OCI-LY7 (cell line): ENCODE data around the gene SAXO1. TPM values are rescaled to one million over a fixed set of nuclear protein-coding genes. Genes with fewer than 3 reads are reported as not detected.

Experiments used
- BruUV-seq: library from RNA; stranded (reverse); fragments of 400-500 nt; replicated peaks from 2 replicates; lab custom pipeline; 2021; lab: Mats Ljungman, UMichigan
- CTCF ChIA-PET: fragments of 300-600 bp; sonication (Branson Sonifier 250); formaldehyde crosslinking; loops from one replicate; lab custom pipeline; 2022; ENCODE audit warnings: antibody characterized with exemption; ENCODE audit not compliant: unreplicated experiment; lab: Charles Lee
- POLR2A ChIA-PET: fragments of 300-600 bp; sonication (Branson Sonifier 250); formaldehyde crosslinking; loops from one replicate; lab custom pipeline; 2022; ENCODE audit warnings: antibody characterized with exemption; lab: Charles Lee
- DNase-seq: peaks from one replicate; pipeline ENCODE4 v3.0.0-alpha.2; 2015; ENCODE audit warnings: low spot score
- H2AFZ ChIP-seq: fragments of 200-600 bp; sonication (generic), shearing (Covaris generic); 2 replicates; pipeline ENCODE4 v1.6.1; 2014; ENCODE audit warnings: mild to moderate bottlenecking, antibody characterized with exemption, low read length, moderate library complexity
- H3K27ac ChIP-seq: fragments of 200-600 bp; sonication (generic); 2 replicates; pipeline ENCODE4 v1.5.1; 2014; ENCODE audit warnings: mixed run types, low read depth, mild to moderate bottlenecking, moderate library complexity, low read length, inconsistent platforms; ENCODE audit not compliant: poor library complexity, severe bottlenecking
- H3K36me3 ChIP-seq: fragments of 200-600 bp; sonication (generic); 2 replicates; pipeline ENCODE4 v1.6.1; 2014; ENCODE audit warnings: mild to moderate bottlenecking, antibody characterized with exemption, low read length, moderate library complexity, mixed read lengths; ENCODE audit not compliant: insufficient read depth
- H3K4me1 ChIP-seq: fragments of 200-600 bp; sonication (generic); 2 replicates; pipeline ENCODE4 v1.5.1; 2014; ENCODE audit warnings: mild to moderate bottlenecking, low read length; ENCODE audit not compliant: insufficient read depth, poor library complexity, severe bottlenecking
- H3K4me2 ChIP-seq: fragments of 200-600 bp; sonication (generic); 2 replicates; pipeline ENCODE4 v1.6.1; 2014; ENCODE audit warnings: mild to moderate bottlenecking, low read length
- H3K4me3 ChIP-seq: fragments of 200-600 bp; sonication (generic); 2 replicates; pipeline ENCODE4 v1.5.1; 2014; ENCODE audit warnings: mild to moderate bottlenecking, low read depth, low read length; ENCODE audit not compliant: poor library complexity, severe bottlenecking
- H3K79me2 ChIP-seq: fragments of 200-600 bp; sonication (generic); 2 replicates; pipeline ENCODE4 v1.6.1; 2016; ENCODE audit warnings: low read depth, mild to moderate bottlenecking, low read length, moderate library complexity, mixed read lengths; ENCODE audit not compliant: insufficient read depth
- H3K9me2 ChIP-seq: fragments of 200-600 bp; sonication (generic); 2 replicates; pipeline ENCODE4 v1.6.1; 2016; ENCODE audit warnings: mild to moderate bottlenecking, low read length, mixed read lengths; ENCODE audit not compliant: insufficient read depth
- H3K9me3 ChIP-seq: fragments of 200-600 bp; sonication (generic); 2 replicates; pipeline ENCODE4 v1.6.1; 2014; ENCODE audit warnings: mild to moderate bottlenecking, mixed run types, low read length, mixed read lengths
- H4K20me1 ChIP-seq: fragments of 200-600 bp; sonication (generic); 2 replicates; pipeline ENCODE4 v1.6.1; 2014; ENCODE audit warnings: mild to moderate bottlenecking, antibody characterized with exemption, low read length, moderate library complexity, mixed read lengths; ENCODE audit not compliant: insufficient read depth
- CTCF ChIP-seq: fragments of 200-600 bp; sonication (generic); conservative IDR thresholded peaks from 2 replicates; pipeline ENCODE4 v1.5.1; 2014; ENCODE audit warnings: mild to moderate bottlenecking, antibody characterized with exemption, low read length, moderate library complexity, mixed read lengths
- EZH2phosphoT487 ChIP-seq: fragments of 200-600 bp; sonication (generic); IDR thresholded peaks from 2 replicates; pipeline ENCODE4 v1.6.1; 2018; ENCODE audit warnings: low read depth, borderline replicate concordance, mild to moderate bottlenecking, mixed run types, antibody characterized with exemption, low read length, moderate library complexity, mixed read lengths
- intact Hi-C: fragments of 100-400 bp; cut with micrococcal nuclease; formaldehyde crosslinking; loops from one replicate; pipeline ENCODE4 v1.10.0; 2022; ENCODE audit not compliant: unreplicated experiment
- total RNA-seq, 2 experiments: library from RNA; depleted of rRNA in 1 of 2; stranded (reverse); fragments of >200 nt in 1 of 2; shearing (Covaris generic) in 1 of 2; gene quantifications; 2 replicates each; pipeline ENCODE4 v1.2.3, GENCODE V29; 2014 to 2022

Gene SAXO1
- total RNA-seq, 2 experiments from 2014 or later, result 0.63 TPM; not detected in 1

GRCh38 chr9:18903450-18903849 lies 129.6 kb downstream of the SAXO1 start:
- POLR2A ChIA-PET, result no interaction called here
- H3K79me2 ChIP-seq, result no peaks in the 10 kb centered on the region

DNA sequence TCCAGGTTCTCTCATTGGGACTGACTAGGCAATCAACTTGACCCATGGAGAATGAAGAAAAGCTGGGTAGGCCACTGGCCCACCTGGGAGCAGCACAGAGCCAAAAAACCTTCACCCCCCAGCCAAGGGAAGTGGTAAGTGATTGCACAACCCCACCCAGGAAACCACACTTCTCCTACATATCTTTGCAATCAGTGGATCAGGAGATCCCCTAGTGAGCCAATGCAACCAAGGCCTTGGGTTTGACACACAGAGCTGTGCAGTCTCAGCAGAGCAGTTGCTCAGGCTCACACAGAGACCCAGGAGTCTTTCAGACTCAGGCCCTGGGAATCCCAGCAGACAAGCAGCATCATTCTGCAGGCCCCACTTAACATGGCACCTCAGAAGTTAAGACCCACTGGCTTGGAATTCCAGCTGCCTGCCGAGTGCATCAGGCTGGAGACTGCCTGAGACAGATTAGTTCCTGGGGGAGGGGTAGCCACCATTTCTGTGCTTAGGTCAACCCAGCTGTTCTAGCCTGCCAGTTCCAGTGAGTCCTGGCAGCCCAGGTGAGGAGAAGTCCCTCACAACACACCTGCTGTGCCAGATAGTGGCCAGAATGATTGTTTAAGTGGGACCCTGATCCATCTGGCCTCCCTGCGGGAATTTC lies 136.4 kb downstream of the SAXO1 start:
- no peak for DNase-seq
- intact Hi-C loops, result no loop called here
- H4K20me1 ChIP-seq, result no peaks in the 10 kb centered on the region
- H3K4me2 ChIP-seq, result no peak overlapping the region
- ChIA-PET POLR2A (no interaction called here), CTCF (no interaction called here)
- H2AFZ ChIP-seq, result no peak overlapping the region
- H3K9me3 ChIP-seq, result 0 out of 2 replicates have a peak, but pooled peaks cover 8% of the 10 kb centered on the region
- no peak overlapping the region for H3K27ac ChIP-seq
- H3K36me3 ChIP-seq, result no peaks in the 10 kb centered on the region
- no TSS peak for BruUV-seq
- no peaks in the 10 kb centered on the region for H3K79me2 ChIP-seq
- no peaks in the 10 kb centered on the region for H3K4me1 ChIP-seq
- H3K9me2 ChIP-seq, result no peaks in the 10 kb centered on the region
- TF ChIP-seq EZH2phosphoT487, result no peak
- no peak for TF ChIP-seq CTCF
- H3K4me3 ChIP-seq, result no peak overlapping the region

More at GRCh38 chr9:18903450-18903849, 129.6 kb downstream of the SAXO1 start:
- no TSS peak for BruUV-seq
- H3K9me2 ChIP-seq, result no peaks in the 10 kb centered on the region
- no peak overlapping the region for H2AFZ ChIP-seq
- CTCF ChIA-PET, result no interaction called here
- no peaks in the 10 kb centered on the region for H3K9me3 ChIP-seq
- TF ChIP-seq CTCF (no peak), EZH2phosphoT487 (no peak)
- intact Hi-C loops, result no loop called here
- H3K4me1 ChIP-seq, result no peaks in the 10 kb centered on the region
- no peaks in the 10 kb centered on the region for H3K36me3 ChIP-seq
- no peak overlapping the region for H3K4me3 ChIP-seq
- no peak overlapping the region for H3K27ac ChIP-seq
- H4K20me1 ChIP-seq, result no peaks in the 10 kb centered on the region
- H3K4me2 ChIP-seq, result no peak overlapping the region
- DNase-seq, result no peak

GRCh38 chr9:18896004-18896403 lies 137.0 kb downstream of the SAXO1 start:
- Histone ChIP-seq H3K4me1 (no peaks in the 10 kb centered on the region), H4K20me1 (no peaks in the 10 kb centered on the region), H3K4me2 (no peak overlapping the region), H3K79me2 (no peaks in the 10 kb centered on the region), H3K9me2 (no peaks in the 10 kb centered on the region), H3K36me3 (no peaks in the 10 kb centered on the region), H2AFZ (no peak overlapping the region), H3K4me3 (no peak overlapping the region), H3K9me3 (0 out of 2 replicates have a peak, but pooled peaks cover 8% of the 10 kb centered on the region), H3K27ac (no peak overlapping the region)
- TF ChIP-seq CTCF (no peak), EZH2phosphoT487 (no peak)
- DNase-seq, result no peak
- POLR2A ChIA-PET, result interaction anchor here (0.7 kb wide), 1 partner anchor 36 kb away, joined by 3 read pairs; no protein-coding TSS in a partner anchor
- CTCF ChIA-PET, result no interaction called here
- intact Hi-C loops, result no loop called here
- no TSS peak for BruUV-seq
